Activated CD4-positive, alpha-beta memory T cell treated with anti-CD3 and anti-CD28 coated beads for 36 hours (primary cell): Measurements from ENCODE around the gene CYP4Z1. TPM values are rescaled to one million over a fixed set of nuclear protein-coding genes. Genes with fewer than 3 reads are reported as not detected.

Experiments
- CTCF ChIA-PET: fragments of 350-600 bp; sonication (Branson Sonifier 250); formaldehyde crosslinking; loops from one replicate; lab custom pipeline; 2021; ENCODE audit warnings: antibody characterized with exemption, inconsistent platforms; lab: Charles Lee
- POLR2A ChIA-PET: fragments of 350-600 bp; sonication (Branson Sonifier 250); formaldehyde crosslinking; loops from one replicate; lab custom pipeline; 2021; ENCODE audit warnings: antibody characterized with exemption; lab: Charles Lee
- DNase-seq: peaks from one replicate; pipeline ENCODE4 v3.0.0-alpha.2; 2020
- H3K27ac Mint-ChIP-seq: one replicate; pipeline ENCODE4 v1.8.0; 2021; ENCODE audit warnings: mixed read lengths
- H3K27me3 Mint-ChIP-seq: one replicate; pipeline ENCODE4 v1.8.0; 2021; ENCODE audit warnings: mixed read lengths
- H3K36me3 Mint-ChIP-seq: one replicate; pipeline ENCODE4 v1.8.0; 2021; ENCODE audit warnings: mixed read lengths
- H3K4me1 Mint-ChIP-seq: one replicate; pipeline ENCODE4 v1.8.0; 2021; ENCODE audit warnings: low read depth, mixed read lengths
- H3K4me3 Mint-ChIP-seq: one replicate; pipeline ENCODE4 v1.8.0; 2021; ENCODE audit warnings: mild to moderate bottlenecking, mixed read lengths
- H3K9me3 Mint-ChIP-seq: one replicate; pipeline ENCODE4 v1.8.0; 2021; ENCODE audit warnings: mixed read lengths
- intact Hi-C: fragments of 100-400 bp; cut with micrococcal nuclease; formaldehyde crosslinking; loops from one replicate; pipeline ENCODE4 v1.15.1; 2023
- total RNA-seq, 2 experiments: library from RNA; stranded (reverse); gene quantifications; one replicate each; pipeline ENCODE4 v1.2.3, GENCODE V29; 2021

CYP4Z1 gene
- total RNA-seq, 2 experiments from 2014 or later: not detected

- Mint-ChIP-seq H3K9me3 (no peaks in the 10 kb centered on the region), H3K4me1 (no peaks in the 10 kb centered on the region), H3K27ac (no peak overlapping the region), H3K4me3 (no peak overlapping the region), H3K36me3 (no peaks in the 10 kb centered on the region), H3K27me3 (peaks cover 22% of the 10 kb centered on the region)
- DNase-seq: no peak
- CTCF ChIA-PET: interaction anchor here (1.0 kb wide), 1 partner anchor 14 kb away, joined by 3 read pairs; no protein-coding TSS in a partner anchor
- intact Hi-C loops: no loop called here
- POLR2A ChIA-PET: no interaction called here
These were observed 94.4 kb downstream of the CYP4Z1 start for GRCh38 chr1:47161298-47162040.

- no peak overlapping the region for H3K27ac Mint-ChIP-seq
- ChIA-PET POLR2A (no interaction called here), CTCF (interaction anchor here (2.1 kb wide), 1 partner anchor 11 kb away, joined by 5 read pairs; no protein-coding TSS in a partner anchor)
- no peaks in the 10 kb centered on the region for H3K9me3 Mint-ChIP-seq
- H3K27me3 Mint-ChIP-seq: peaks cover 32% of the 10 kb centered on the region
- DNase-seq: no peak
- intact Hi-C loops: no loop called here
- H3K4me1 Mint-ChIP-seq: no peaks in the 10 kb centered on the region
- H3K36me3 Mint-ChIP-seq: no peaks in the 10 kb centered on the region
- H3K4me3 Mint-ChIP-seq: no peak overlapping the region
These were observed 97.5 kb downstream of the CYP4Z1 start for GRCh38 chr1:47164552-47164951.

Other genes with a start within 250 kb of the CYP4Z1 start
- gene CYP4A11, start 125.8 kb upstream of the CYP4Z1 start, total RNA-seq: not detected
- not detected for gene CYP4X1, start 43.6 kb upstream of the CYP4Z1 start, total RNA-seq
- gene CYP4A22, start 70.2 kb downstream of the CYP4Z1 start, total RNA-seq: not detected
- gene PDZK1IP1, start 122.8 kb downstream of the CYP4Z1 start, total RNA-seq: not detected
- gene TAL1, start 165.0 kb downstream of the CYP4Z1 start, total RNA-seq: under 1 TPM in 1 of 2 experiments, not detected in 1; 0.07 TPM
- 10 to 100 TPM; 31.3 to 33.6 TPM for gene STIL, start 246.9 kb downstream of the CYP4Z1 start, total RNA-seq